ENCODE results near the gene CHD1L. TPM values are rescaled to one million over a fixed set of nuclear protein-coding genes. Genes with fewer than 3 reads are reported as not detected.

The CHD1L gene
- total RNA-seq, 2 experiments from 2014 or later, result 49.6 to 58.3 TPM

DNA sequence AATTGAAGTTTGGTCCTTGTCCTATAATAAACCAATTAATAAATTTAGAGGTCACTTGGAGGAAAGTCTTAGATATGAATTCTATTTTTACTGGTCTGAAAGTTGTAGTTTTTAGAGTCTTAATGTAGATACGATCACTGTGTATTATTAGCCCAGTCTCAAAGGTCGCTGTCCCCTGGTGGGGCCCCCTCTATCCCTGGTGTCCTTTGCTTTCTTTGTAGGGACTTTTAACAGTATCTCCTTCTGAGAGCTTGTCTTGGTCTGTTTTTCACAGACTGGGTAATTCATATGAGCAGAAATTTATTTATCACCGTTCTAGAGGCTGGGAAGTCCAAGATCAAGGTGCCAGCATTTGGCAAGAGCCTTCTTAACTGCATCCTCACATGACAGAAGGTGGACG lies 18.5 kb downstream of the CHD1L start:
- peaks cover 3% of the 10 kb centered on the region for H3K4me1 Mint-ChIP-seq
- no peak for ATAC-seq (ENCODE audit: low read depth)
- no peaks in the 10 kb centered on the region for H3K27me3 Mint-ChIP-seq
- no peaks in the 10 kb centered on the region for H3K9me3 Mint-ChIP-seq
- POLR2A ChIA-PET, result no interaction called here
- no peak for DNase-seq
- H3K4me3 Mint-ChIP-seq, result no peak overlapping the region
- peaks cover 29% of the 10 kb centered on the region for H3K36me3 Mint-ChIP-seq
- H3K27ac Mint-ChIP-seq, result no peak overlapping the region

DNA sequence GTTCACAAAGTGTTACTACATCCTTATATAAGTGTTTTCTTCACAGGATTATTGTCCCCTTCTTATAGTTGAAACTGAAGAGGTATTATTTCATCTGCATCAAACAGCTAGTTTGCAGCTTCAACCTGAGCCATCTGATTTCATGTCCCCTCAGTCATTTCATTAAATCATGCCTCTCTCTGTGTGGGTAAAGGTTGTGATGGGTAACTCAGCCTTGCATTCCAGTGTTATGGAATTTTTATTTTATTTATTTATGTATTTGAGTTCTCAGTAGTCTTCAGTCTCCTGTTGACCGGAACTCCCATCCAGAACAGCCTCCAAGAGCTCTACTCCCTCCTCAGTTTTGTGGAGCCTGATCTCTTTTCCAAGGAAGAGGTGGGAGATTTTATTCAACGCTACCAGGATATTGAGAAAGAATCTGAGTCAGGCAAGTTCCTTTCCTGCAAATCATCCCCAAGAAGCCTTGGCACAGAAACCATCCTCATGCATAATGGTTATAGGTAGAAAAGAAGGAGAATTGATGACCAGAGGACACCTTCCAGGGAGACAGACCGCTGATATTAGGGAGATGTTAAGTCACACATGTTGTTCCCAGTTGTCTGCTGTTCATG lies 21.8 kb downstream of the CHD1L start:
- no peak overlapping the region for H3K27ac Mint-ChIP-seq
- H3K27me3 Mint-ChIP-seq, result no peaks in the 10 kb centered on the region
- no peak overlapping the region for H3K4me3 Mint-ChIP-seq
- peaks cover 39% of the 10 kb centered on the region for H3K36me3 Mint-ChIP-seq
- DNase-seq (no peak), ATAC-seq (ENCODE audit: low read depth) (no peak)
- peaks cover under 1% of the 10 kb centered on the region for H3K4me1 Mint-ChIP-seq
- POLR2A ChIA-PET, result no interaction called here
- H3K9me3 Mint-ChIP-seq, result no peaks in the 10 kb centered on the region

DNA sequence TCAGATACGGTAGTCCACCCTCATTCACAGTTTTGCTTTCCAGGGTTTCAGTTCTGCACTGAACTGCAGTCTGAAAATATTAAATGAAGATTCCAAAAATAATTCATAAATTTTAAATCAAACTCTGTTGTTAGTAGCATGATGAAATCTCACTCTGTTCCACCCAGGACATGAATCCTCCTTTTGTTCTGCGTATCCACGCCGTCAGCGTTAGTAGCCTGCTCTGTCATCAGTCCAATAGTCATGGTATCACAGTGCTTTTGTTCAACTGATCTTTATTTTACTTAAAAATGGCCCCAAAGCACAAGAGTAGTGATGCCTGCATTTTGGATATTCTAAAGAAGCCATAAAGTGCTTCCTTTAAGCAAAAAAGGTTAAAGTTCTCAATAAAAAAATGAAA lies 23.9 kb downstream of the CHD1L start:
- Mint-ChIP-seq H3K27ac (no peak overlapping the region), H3K4me1 (no peaks in the 10 kb centered on the region), H3K4me3 (no peak overlapping the region), H3K36me3 (peaks cover 31% of the 10 kb centered on the region), H3K9me3 (no peaks in the 10 kb centered on the region), H3K27me3 (no peaks in the 10 kb centered on the region)
- DNase-seq, result no peak
- ATAC-seq (ENCODE audit: low read depth), result no peak
- POLR2A ChIA-PET, result no interaction called here

DNA sequence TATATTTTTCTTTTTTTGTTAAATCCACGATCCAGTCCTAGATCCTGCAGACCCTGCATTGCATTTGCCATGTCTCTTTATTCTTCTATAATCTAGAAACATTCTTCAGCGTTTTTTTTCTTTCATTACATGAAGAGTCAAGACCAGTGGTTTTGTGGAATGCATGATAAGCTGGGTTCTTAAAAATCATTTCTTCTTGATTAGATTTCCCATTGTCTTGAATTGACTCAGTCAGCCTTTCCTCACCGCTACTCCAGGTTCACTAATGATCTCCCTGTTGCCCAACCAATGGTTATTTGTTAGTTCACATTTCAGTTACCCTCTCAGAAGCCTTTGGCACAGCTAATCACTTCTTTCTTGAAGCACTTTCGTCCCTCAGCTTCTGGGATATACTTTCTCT lies 25.2 kb downstream of the CHD1L start:
- POLR2A ChIA-PET, result no interaction called here
- no peak for ATAC-seq (ENCODE audit: low read depth)
- H3K36me3 Mint-ChIP-seq, result peaks cover 26% of the 10 kb centered on the region
- H3K9me3 Mint-ChIP-seq, result no peaks in the 10 kb centered on the region
- no peaks in the 10 kb centered on the region for H3K4me1 Mint-ChIP-seq
- DNase-seq, result no peak
- no peak overlapping the region for H3K27ac Mint-ChIP-seq
- H3K4me3 Mint-ChIP-seq, result no peak overlapping the region
- H3K27me3 Mint-ChIP-seq, result no peaks in the 10 kb centered on the region

DNA sequence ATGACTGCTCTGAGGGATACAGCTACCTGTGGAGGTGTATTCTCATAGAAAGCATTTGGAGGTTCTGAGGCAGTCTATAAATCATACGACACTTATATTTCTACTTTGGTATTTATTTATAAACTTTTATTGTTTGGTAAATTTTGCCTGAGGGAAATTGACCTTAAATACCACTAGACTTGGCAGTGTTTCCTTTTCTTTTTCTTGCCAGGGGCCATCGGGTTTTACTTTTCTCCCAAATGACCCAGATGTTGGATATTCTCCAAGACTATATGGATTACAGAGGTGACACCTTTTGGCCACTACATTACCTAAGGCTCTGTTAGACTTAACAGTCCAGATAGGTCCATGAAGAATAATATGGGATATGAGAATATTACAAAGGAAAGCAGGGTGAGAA lies 28.2 kb downstream of the CHD1L start:
- no peak overlapping the region for H3K27ac Mint-ChIP-seq
- peaks cover 2% of the 10 kb centered on the region for H3K4me1 Mint-ChIP-seq
- no peak overlapping the region for H3K4me3 Mint-ChIP-seq
- H3K36me3 Mint-ChIP-seq, result peaks cover 23% of the 10 kb centered on the region
- H3K9me3 Mint-ChIP-seq, result no peaks in the 10 kb centered on the region
- POLR2A ChIA-PET, result no interaction called here
- no peak for ATAC-seq (ENCODE audit: low read depth)
- H3K27me3 Mint-ChIP-seq, result no peaks in the 10 kb centered on the region
- DNase-seq, result no peak

DNA sequence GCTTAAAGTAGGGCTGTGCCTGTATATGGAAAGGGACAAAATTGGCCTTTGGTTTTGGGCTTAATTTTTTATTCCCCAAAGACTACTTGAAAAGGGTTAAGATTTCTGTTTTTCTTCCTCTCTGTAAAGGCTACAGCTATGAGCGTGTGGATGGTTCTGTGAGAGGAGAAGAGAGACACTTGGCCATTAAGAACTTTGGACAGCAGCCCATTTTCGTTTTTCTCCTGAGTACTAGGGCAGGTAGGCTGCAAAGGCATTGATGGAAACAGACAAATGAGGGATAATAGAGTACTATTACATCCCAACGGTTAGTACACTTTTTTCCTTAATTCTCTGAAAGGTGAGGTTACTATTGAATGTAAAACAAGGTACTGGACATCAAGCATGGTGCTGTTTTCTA lies 29.6 kb downstream of the CHD1L start:
- H3K36me3 Mint-ChIP-seq, result peaks cover 24% of the 10 kb centered on the region
- no peaks in the 10 kb centered on the region for H3K27me3 Mint-ChIP-seq
- H3K4me1 Mint-ChIP-seq, result peaks cover 2% of the 10 kb centered on the region
- POLR2A ChIA-PET, result no interaction called here
- no peak for ATAC-seq (ENCODE audit: low read depth)
- H3K27ac Mint-ChIP-seq, result no peak overlapping the region
- no peaks in the 10 kb centered on the region for H3K9me3 Mint-ChIP-seq
- no peak overlapping the region for H3K4me3 Mint-ChIP-seq
- DNase-seq, result no peak

DNA sequence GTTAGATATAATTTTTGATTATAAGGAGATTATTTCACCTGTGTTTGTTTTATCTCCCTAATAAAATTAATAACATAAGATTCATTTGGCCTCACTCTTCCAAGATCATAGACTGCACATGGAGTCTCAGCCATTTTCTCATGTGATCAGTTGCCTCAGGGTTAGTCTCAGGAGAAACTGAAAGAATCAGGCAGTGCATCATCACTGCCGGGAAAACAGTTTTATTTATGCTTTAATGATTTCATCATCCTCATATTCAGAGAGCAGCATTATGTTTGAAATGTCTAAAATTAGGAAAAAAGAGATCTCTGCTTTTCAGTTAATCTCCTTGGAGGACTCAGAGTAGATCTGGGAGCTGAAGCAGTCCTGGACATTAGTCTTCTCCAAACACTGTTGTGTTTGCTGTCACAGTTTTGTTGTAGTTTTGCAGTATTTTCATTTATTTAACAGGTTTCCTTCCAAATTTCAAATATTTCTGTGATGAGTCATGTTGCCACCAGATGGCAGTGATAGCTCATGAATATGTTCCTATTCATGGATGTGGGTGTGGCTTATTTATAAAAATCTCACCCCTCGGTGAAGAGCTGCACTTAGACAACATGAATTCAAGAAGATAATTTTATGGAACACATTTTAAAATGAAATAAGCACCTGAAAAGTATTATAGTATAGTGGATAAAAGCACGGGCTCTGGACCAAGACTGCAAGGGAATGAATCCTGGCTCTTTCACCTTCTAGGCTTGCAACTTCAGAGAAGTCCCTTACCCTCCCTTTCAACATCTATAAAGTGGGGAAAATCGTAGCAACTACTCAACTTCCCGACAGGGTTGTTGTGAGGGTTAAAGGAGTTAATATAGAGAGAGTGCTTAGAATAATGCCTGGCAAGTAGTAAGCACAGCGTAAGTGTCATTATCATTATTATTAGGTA lies 31.2 kb downstream of the CHD1L start:
- no peak overlapping the region for H3K4me3 Mint-ChIP-seq
- peaks cover 14% of the 10 kb centered on the region for H3K36me3 Mint-ChIP-seq
- ATAC-seq (ENCODE audit: low read depth) (no peak), DNase-seq (no peak)
- POLR2A ChIA-PET, result no interaction called here
- no peak overlapping the region for H3K27ac Mint-ChIP-seq
- no peaks in the 10 kb centered on the region for H3K9me3 Mint-ChIP-seq
- peaks cover 2% of the 10 kb centered on the region for H3K4me1 Mint-ChIP-seq
- H3K27me3 Mint-ChIP-seq, result no peaks in the 10 kb centered on the region

DNA sequence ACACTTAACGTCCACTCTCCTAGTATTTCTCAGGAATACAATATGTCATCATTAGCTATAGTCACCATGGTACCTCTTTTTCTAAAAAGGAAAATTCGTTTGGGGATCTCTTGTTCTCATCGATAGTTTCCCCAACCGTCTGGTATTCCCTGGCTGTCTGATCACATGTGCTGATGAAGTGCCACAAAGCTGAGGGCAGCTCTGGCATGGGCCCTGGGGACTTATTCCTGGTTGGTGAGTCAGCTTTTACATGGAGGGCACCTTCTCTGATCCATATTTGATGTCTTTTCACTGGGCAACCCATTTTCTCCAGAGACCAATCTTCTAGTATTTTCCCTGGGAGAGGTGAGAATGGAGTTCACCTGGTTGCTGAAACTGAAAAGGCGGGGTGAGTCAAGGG lies 39.5 kb downstream of the CHD1L start:
- Mint-ChIP-seq H3K27ac (no peak overlapping the region), H3K36me3 (peaks cover 35% of the 10 kb centered on the region), H3K27me3 (no peaks in the 10 kb centered on the region), H3K9me3 (no peaks in the 10 kb centered on the region), H3K4me1 (no peaks in the 10 kb centered on the region), H3K4me3 (no peak overlapping the region)
- no peak for ATAC-seq (ENCODE audit: low read depth)
- POLR2A ChIA-PET, result no interaction called here
- DNase-seq, result no peak

DNA sequence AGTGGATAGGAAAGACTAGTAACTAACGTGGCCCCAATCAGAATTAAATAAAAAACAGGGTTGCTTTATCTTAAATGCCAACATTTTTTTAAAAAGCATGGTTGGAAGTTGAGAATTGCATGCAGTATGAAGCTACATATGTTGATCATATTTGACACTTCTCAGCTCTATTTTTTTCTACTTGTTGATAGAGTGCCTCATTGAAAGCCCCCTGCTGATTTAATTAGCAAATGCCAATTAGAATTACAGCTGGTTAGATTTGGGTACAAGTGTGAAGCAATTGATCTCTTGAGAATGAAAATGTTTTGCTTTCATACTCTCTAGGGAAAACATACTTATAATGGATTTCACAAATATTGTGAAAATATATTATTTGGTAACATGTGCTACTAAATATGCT lies 40.5 kb downstream of the CHD1L start:
- H3K9me3 Mint-ChIP-seq, result no peaks in the 10 kb centered on the region

DNA sequence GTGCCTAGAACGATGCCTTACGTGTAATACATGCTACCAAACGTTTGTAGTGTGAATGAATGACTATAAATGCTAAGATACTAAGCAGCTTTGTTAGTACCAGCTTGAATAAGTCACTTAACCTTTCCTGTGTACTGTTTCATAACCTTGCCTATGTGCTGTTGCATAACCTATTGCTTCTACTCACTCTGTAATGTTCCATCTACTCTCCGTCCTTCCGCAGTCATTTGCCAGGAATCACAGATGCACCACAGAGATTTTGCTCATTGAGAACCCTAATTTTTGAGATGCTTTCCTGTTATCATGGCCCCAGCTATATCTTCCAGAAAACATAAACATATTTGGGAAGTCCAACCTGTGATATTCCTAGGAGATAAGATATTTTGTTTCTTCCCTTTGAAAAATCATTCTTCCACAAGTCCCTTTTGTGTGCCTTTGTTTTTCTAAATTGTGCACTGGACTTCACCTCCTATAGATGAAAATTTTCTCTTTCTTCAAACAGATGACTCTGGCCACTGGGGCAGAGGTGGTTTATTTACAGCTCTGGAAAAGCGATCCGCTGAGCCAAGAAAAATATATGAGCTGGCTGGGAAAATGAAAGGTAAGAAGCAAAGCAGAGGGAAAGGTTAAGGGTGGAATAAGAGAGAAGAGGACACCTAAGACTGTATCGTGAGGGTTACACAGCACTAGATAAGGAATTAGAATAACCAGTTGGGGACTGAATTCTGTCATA lies 44.8 kb downstream of the CHD1L start:
- Mint-ChIP-seq H3K4me1 (no peaks in the 10 kb centered on the region), H3K27me3 (no peaks in the 10 kb centered on the region), H3K4me3 (no peak overlapping the region), H3K9me3 (no peaks in the 10 kb centered on the region), H3K36me3 (peaks cover 81% of the 10 kb centered on the region), H3K27ac (no peak overlapping the region)
- DNase-seq (no peak), ATAC-seq (ENCODE audit: low read depth) (no peak)
- POLR2A ChIA-PET, result no interaction called here

More for the DNA sequence above, 40.5 kb downstream of the CHD1L start:
- Mint-ChIP-seq H3K36me3 (peaks cover 43% of the 10 kb centered on the region), H3K27ac (no peak overlapping the region), H3K4me1 (no peaks in the 10 kb centered on the region), H3K4me3 (no peak overlapping the region), H3K27me3 (no peaks in the 10 kb centered on the region)
- DNase-seq (no peak), ATAC-seq (ENCODE audit: low read depth) (no peak)
- POLR2A ChIA-PET, result interaction anchor here (0.5 kb wide), 1 partner anchor 317 kb away, joined by 3 read pairs; no protein-coding TSS in a partner anchor

DNA sequence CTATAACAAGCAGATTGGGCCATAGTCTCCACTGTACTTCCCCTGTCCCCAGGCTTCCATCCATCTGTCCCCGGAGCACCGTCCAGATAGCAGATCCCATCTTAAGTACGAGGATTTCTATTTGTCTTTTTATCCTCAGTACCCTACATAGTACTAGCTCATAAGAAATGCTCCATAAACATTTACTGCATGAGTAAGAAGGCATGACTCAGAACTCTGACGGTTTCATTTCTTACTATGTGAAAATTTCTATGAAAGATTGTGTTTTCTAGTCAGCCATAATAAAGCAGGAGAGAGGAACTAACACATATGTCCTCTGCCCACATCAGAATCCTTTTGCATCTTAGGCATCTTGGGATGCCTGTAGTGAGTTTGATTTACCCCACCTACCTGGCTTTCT lies 49.5 kb downstream of the CHD1L start:
- POLR2A ChIA-PET, result no interaction called here
- ATAC-seq (ENCODE audit: low read depth) (no peak), DNase-seq (no peak)
- Mint-ChIP-seq H3K36me3 (peaks cover 90% of the 10 kb centered on the region), H3K27me3 (no peaks in the 10 kb centered on the region), H3K4me3 (no peak overlapping the region), H3K27ac (no peak overlapping the region), H3K9me3 (peaks cover 6% of the 10 kb centered on the region), H3K4me1 (no peaks in the 10 kb centered on the region)

DNA sequence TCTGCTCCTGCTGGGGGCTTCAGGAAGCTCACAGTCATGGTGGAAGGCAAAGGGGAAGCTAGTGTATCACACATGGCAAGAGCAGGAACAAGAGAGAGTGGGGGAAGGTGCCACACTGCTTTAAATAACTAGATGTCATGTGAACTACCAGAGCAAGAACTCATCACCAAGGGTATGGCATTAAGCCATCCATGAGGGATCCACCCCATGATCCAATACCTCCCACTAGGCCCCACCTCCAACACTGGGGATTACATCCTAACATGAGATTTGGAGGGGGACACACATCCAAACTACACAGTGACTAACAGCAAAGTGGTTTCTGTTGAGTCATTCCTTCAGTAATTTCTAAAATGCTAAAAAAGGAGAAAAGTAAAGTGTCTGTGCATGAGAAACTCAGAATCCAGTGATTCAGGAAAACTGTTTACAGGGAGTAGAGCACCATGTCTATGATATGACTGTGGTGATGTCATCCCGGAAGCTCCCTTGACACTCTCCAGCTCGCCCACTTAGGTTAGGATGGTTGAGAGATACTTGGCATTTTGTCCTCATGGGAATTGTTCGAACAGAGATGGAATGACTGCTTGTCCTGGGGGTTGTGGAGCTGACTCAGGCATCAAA lies 50.3 kb downstream of the CHD1L start:
- POLR2A ChIA-PET, result no interaction called here
- ATAC-seq (ENCODE audit: low read depth), result no peak
- DNase-seq, result no peak
- Mint-ChIP-seq H3K27ac (no peak overlapping the region), H3K9me3 (peaks cover 9% of the 10 kb centered on the region), H3K27me3 (no peaks in the 10 kb centered on the region), H3K4me3 (no peak overlapping the region), H3K36me3 (peaks cover 89% of the 10 kb centered on the region), H3K4me1 (no peaks in the 10 kb centered on the region)

DNA sequence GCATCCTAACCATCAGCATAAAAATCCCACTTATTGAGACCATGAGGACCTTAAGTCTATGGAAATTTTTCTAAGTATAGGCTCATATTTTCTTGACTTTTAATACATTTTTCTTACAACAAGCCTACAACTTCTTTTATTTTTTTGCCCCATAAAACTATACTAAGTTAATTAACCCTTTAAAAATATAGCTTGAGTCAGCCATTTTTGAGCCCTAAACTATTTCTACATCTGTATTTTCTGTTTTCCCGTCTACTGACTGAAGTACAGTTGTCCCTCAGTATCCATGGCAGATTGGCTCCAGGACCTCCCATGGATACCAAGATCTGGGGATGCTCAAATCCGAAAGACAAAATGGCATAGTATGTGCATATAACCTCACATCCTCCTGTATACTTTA lies 55.0 kb downstream of the CHD1L start:
- no peak for ATAC-seq (ENCODE audit: low read depth)
- Mint-ChIP-seq H3K9me3 (peaks cover 22% of the 10 kb centered on the region), H3K27ac (no peak overlapping the region), H3K4me1 (no peaks in the 10 kb centered on the region), H3K4me3 (no peak overlapping the region), H3K36me3 (peaks cover 59% of the 10 kb centered on the region), H3K27me3 (no peaks in the 10 kb centered on the region)
- POLR2A ChIA-PET, result no interaction called here
- no peak for DNase-seq
